K562 (cell line): ENCODE measurements around the gene LLGL2. TPM values are rescaled to one million over a fixed set of nuclear protein-coding genes. Genes with fewer than 3 reads are reported as not detected.
A peak's percentile ranks its signal among the peaks of the same experiment; 100 is the strongest.

Experiments used
- ATAC-seq: fragments of 200-7000 bp; cut with Tn5 transposase; 3 replicates; pipeline ENCODE4 v1.9.1; 2020; ENCODE audit warnings: moderate library complexity
- BruUV-seq: library from RNA; stranded (reverse); fragments of 400-500 nt; replicated peaks from 2 replicates; lab custom pipeline; 2021; lab: Mats Ljungman, UMichigan
- CTCF ChIA-PET: fragments of 300-600 bp; formaldehyde crosslinking; extraction: SDS; loops from one replicate; lab custom pipeline; 2021; ENCODE audit warnings: low intra/inter-chr PET ratio; lab: Yijun Ruan, JAX
- POLR2A ChIA-PET: fragments of 300-600, 350-650 bp; sonication (Branson Sonifier 250); formaldehyde crosslinking; extraction: SDS; loops from one replicate; lab custom pipeline; 2021; ENCODE audit warnings: antibody characterized with exemption, inconsistent platforms; lab: Yijun Ruan, JAX
- DNase-seq, 4 experiments: peaks; one replicate each; pipeline versions ENCODE4 v3.0.0 to v3.0.0-alpha.2; 2011 to 2018; ENCODE audit warnings: low spot score in 3 of 4, mixed read lengths in 3 of 4; ENCODE audit errors: extremely low read depth in 1 of 4
- FAIRE-seq: peaks from 2 replicates; lab custom pipeline; 2011; peaks lifted over from hg19 to GRCh38; lab: Jason Lieb, UNC
- H2AFZ ChIP-seq: 2 replicates; pipeline ENCODE4 v1.6.0; 2011; ENCODE audit warnings: low read depth, low read length, control low read depth, inconsistent platforms
- H3K27ac ChIP-seq: fragments of 200-600 bp; 3 replicates; pipeline ENCODE4 v1.8.0; 2011; ENCODE audit warnings: low read depth, mild to moderate bottlenecking, control low read depth, inconsistent platforms, low read length, moderate library complexity, mixed read lengths; ENCODE audit errors: extremely low read depth
- H3K27me3 ChIP-seq, 2 experiments: fragments of 300-600 bp in 1 of 2; 2 replicates in 1 of 2; 3 replicates in 1 of 2; pipeline versions ENCODE4 v1.6.0 to v1.8.0; 2011; ENCODE audit warnings: inconsistent platforms in 2 of 2, low read length in 2 of 2, mild to moderate bottlenecking in 1 of 2, mixed read lengths in 1 of 2, moderate library complexity in 1 of 2; ENCODE audit not compliant: control insufficient read depth in 2 of 2, insufficient read depth in 2 of 2
- H3K36me3 ChIP-seq: fragments of 300-600 bp; 3 replicates; pipeline ENCODE4 v1.8.0; 2011; ENCODE audit warnings: mild to moderate bottlenecking, low read length, inconsistent platforms; ENCODE audit not compliant: control insufficient read depth, insufficient read depth
- H3K4me1 ChIP-seq, 2 experiments: fragments of 200-600 bp in 1 of 2; replicated peaks in 1 of 2; 2 replicates in 1 of 2; 3 replicates in 1 of 2; pipeline versions ENCODE4 v1.5.1 to v1.8.0; 2011; ENCODE audit warnings: inconsistent platforms in 2 of 2, low read length in 2 of 2, mild to moderate bottlenecking in 1 of 2, mixed read lengths in 1 of 2, moderate library complexity in 1 of 2; ENCODE audit not compliant: control insufficient read depth in 2 of 2, insufficient read depth in 2 of 2
- H3K4me2 ChIP-seq: 2 replicates; pipeline ENCODE4 v1.6.1; 2011; ENCODE audit warnings: low read length, control low read depth, inconsistent platforms, mixed read lengths; ENCODE audit not compliant: insufficient read depth
- H3K4me3 ChIP-seq: fragments of 200-600 bp; sonication (generic), shearing (Covaris generic); 2 replicates; pipeline ENCODE4 v1.5.1; 2016; ENCODE audit warnings: control low read depth, inconsistent platforms
- H3K79me2 ChIP-seq: fragments of 200-600 bp; 3 replicates; pipeline ENCODE4 v1.8.0; 2011; ENCODE audit warnings: low read length, inconsistent platforms; ENCODE audit not compliant: control insufficient read depth, insufficient read depth
- H3K9ac ChIP-seq, 2 experiments: 2 replicates each; pipeline versions ENCODE4 v1.6.0 to v1.6.1; 2011; ENCODE audit warnings: low read depth in 2 of 2, low read length in 2 of 2, control low read depth in 1 of 2, inconsistent platforms in 1 of 2, mild to moderate bottlenecking in 1 of 2, mixed read lengths in 1 of 2; ENCODE audit not compliant: insufficient read depth in 1 of 2
- H3K9me1 ChIP-seq: one replicate; pipeline ENCODE4 v1.6.0; 2011; ENCODE audit warnings: inconsistent platforms, mild to moderate bottlenecking, low read length, moderate library complexity; ENCODE audit not compliant: control insufficient read depth, insufficient read depth
- H3K9me3 ChIP-seq: replicated peaks from 2 replicates; pipeline ENCODE4 v1.5.1; 2011; ENCODE audit warnings: low read depth, low read length, inconsistent platforms; ENCODE audit not compliant: control insufficient read depth, insufficient read depth
- H4K20me1 ChIP-seq: replicated peaks from 2 replicates; pipeline ENCODE4 v1.6.1; 2011; ENCODE audit warnings: low read length, inconsistent platforms, mixed read lengths; ENCODE audit not compliant: control insufficient read depth, insufficient read depth
- GTF2A2 ChIP-seq: IDR thresholded peaks from 2 replicates; pipeline ENCODE4 v1.6.1; 2016; ENCODE audit warnings: mild to moderate bottlenecking, missing genetic modification characterization, missing compliant biosample characterization
- RUNX1 ChIP-seq: sonication (generic); IDR thresholded peaks from 2 replicates; pipeline ENCODE4 v1.6.1; 2016; ENCODE audit warnings: antibody characterized with exemption, low read depth
- ZFP36 ChIP-seq: fragments of 150-350 bp; IDR thresholded peaks from 2 replicates; pipeline ENCODE4 v1.6.1; 2018; ENCODE audit warnings: low read length, low read depth; ENCODE audit not compliant: partially characterized antibody
- ZNF175 ChIP-seq: fragments of 200-800 bp; sonication (Bioruptor generic); IDR thresholded peaks from 2 replicates; pipeline ENCODE4 v1.6.1; 2016; ENCODE audit warnings: low read depth, mild to moderate bottlenecking, missing genetic modification characterization, missing compliant biosample characterization
- ZNF274 ChIP-seq: IDR thresholded peaks from 2 replicates; pipeline ENCODE4 v1.6.1; 2011; ENCODE audit warnings: low read depth, mild to moderate bottlenecking, low read length, moderate library complexity, borderline replicate concordance
- whole genome bisulfite sequencing: fragments of 100-300 bp; shearing (Covaris generic); methylation state at CpG from one replicate; pipeline ENCODE4 v1.1.6; 2016; ENCODE audit warnings: low coverage, mixed read lengths; ENCODE audit not compliant: insufficient coverage; ENCODE audit errors: missing lambda C conversion rate; 5-methylcytosine and 5-hydroxymethylcytosine counted together
- in situ Hi-C: fragments of 300-500 bp; cut with MboI; formaldehyde crosslinking; loops from 4 replicates; pipeline ENCODE4 v1.15.0; 2018; ENCODE audit warnings: inconsistent platforms, mixed read lengths
- intact Hi-C: fragments of 100-400 bp; cut with micrococcal nuclease; formaldehyde crosslinking; loops from 2 replicates; pipeline ENCODE4 v1.14.2; 2022
- polyA plus RNA-seq, 8 experiments: library from polyadenylated mRNA; depleted of rRNA in 4 of 8; stranded (reverse) in 5 of 8; unstranded in 3 of 8; fragments of >200 nt; fragmentation: Nextera tagmentation in 2 of 8; fragmentation: Illumina TruSeq in 1 of 8; extraction: Ambion mirVana in 2 of 8; extraction: Trizol in 1 of 8; gene quantifications; 2 replicates each; pipeline versions ENCODE4 v1.2.1 to v1.2.3, GENCODE V29; 2011 to 2014; ENCODE audit warnings: inconsistent platforms in 1 of 8, missing spikeins in 1 of 8
- total RNA-seq, 7 experiments: library from RNA; depleted of rRNA in 6 of 7; stranded (reverse); fragments of >200 nt in 6 of 7; fragmentation: Illumina TruSeq in 2 of 7; extraction: Trizol in 2 of 7; gene quantifications; 2 replicates each; pipeline versions ENCODE4 v1.2.1 to v1.2.3, GENCODE V29; 2011 to 2021; ENCODE audit warnings: low replicate concordance in 1 of 7
- TF ChIP-seq, protein P1 (sequence below): fragments of 250-450 bp; sonication (Bioruptor Pico); IDR thresholded peaks from 2 replicates; pipeline ENCODE4 v1.5.0; 2021

Gene LLGL2
- total and polyA plus RNA-seq, 9 of the 15 experiments (the other 6 are each of a cell fraction or from before 2014, with no cell fraction given) = 0.32 to 24.4 (median 10.2) TPM

GRCh38 chr17:75595284-75595919 lies 69.9 kb downstream of the LLGL2 start:
- no peaks in the 10 kb centered on the region for H3K9me1 ChIP-seq
- no peak for FAIRE-seq
- TF ChIP-seq GTF2A2 (no peak), ZFP36 (peak; percentile 36)
- H3K79me2 ChIP-seq = no peaks in the 10 kb centered on the region
- 5% methylated on average over 13 of the region's 13 CpGs for WGBS
- peaks cover 4 to 27% of the 10 kb centered on the region in 2 experiments; a peak in 4 of 5 replicates for H3K27me3 ChIP-seq
- peaks cover 0 to 25% of the 10 kb centered on the region in 2 experiments; a peak in 2 of 5 replicates for H3K4me1 ChIP-seq
- ATAC-seq = 0 out of 3 replicates have a peak, but pooled peaks have one; percentile 12
- BruUV-seq = no TSS peak
- ChIA-PET CTCF (no interaction called here), POLR2A (interaction anchor here (0.6 kb wide), 1 partner anchor 592 kb away, joined by 3 read pairs; no protein-coding TSS in a partner anchor)
- no peak for DNase-seq
- H3K4me2 ChIP-seq = no peak overlapping the region
- H3K9ac ChIP-seq = peak overlapping the region in 1 of 2 experiments; percentile 36; a peak in 1 of 4 replicates
- H2AFZ ChIP-seq = no peak overlapping the region
- in situ Hi-C loops = no loop called here
- H3K4me3 ChIP-seq = no peak overlapping the region
- no peaks in the 10 kb centered on the region for H3K9me3 ChIP-seq
- intact Hi-C loops = no loop called here
- no peaks in the 10 kb centered on the region for H4K20me1 ChIP-seq
- no peak overlapping the region for H3K27ac ChIP-seq
- H3K36me3 ChIP-seq = no peaks in the 10 kb centered on the region

DNA sequence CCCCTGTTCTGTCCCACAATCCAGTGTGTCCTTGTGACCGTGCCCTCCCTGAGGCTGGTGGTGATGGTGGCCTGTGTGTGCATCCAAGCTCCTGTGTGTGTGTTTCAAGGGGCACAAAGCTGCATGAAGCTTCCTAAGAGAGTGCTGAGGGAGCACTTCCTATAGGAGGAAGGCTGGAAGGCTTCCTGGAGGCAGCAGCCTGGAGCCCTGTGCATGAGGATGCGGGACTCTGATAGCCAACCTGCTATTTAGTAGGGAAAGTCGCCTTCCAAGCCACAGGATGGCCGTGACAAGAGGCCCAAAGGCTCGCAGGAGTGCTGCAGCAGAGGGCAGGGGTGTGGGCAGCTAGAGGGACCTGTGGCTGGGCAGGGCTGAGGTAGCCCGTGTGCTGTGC lies 70.4 kb downstream of the LLGL2 start:
- Histone ChIP-seq H3K4me1 (peaks cover 0 to 25% of the 10 kb centered on the region in 2 experiments; a peak in 2 of 5 replicates), H2AFZ (no peak overlapping the region), H3K27ac (no peak overlapping the region), H3K27me3 (peaks cover 4 to 27% of the 10 kb centered on the region in 2 experiments; a peak in 4 of 5 replicates), H3K9ac (peak overlapping the region in 1 of 2 experiments; percentile 36; a peak in 1 of 4 replicates), H3K9me1 (no peaks in the 10 kb centered on the region), H3K9me3 (no peaks in the 10 kb centered on the region), H3K4me3 (no peak overlapping the region), H3K4me2 (no peak overlapping the region), H3K36me3 (no peaks in the 10 kb centered on the region), H4K20me1 (no peaks in the 10 kb centered on the region), H3K79me2 (no peaks in the 10 kb centered on the region)
- BruUV-seq = no TSS peak
- intact Hi-C loops = no loop called here
- in situ Hi-C loops = no loop called here
- DNase-seq (no peak), ATAC-seq (no peak), FAIRE-seq (no peak)
- TF ChIP-seq ZNF274 (no peak), ZFP36 (peak; percentile 96), ZNF175 (CRISPR knock-in tag) (no peak), RUNX1 (no peak)
- TF ChIP-seq, protein P1, sequence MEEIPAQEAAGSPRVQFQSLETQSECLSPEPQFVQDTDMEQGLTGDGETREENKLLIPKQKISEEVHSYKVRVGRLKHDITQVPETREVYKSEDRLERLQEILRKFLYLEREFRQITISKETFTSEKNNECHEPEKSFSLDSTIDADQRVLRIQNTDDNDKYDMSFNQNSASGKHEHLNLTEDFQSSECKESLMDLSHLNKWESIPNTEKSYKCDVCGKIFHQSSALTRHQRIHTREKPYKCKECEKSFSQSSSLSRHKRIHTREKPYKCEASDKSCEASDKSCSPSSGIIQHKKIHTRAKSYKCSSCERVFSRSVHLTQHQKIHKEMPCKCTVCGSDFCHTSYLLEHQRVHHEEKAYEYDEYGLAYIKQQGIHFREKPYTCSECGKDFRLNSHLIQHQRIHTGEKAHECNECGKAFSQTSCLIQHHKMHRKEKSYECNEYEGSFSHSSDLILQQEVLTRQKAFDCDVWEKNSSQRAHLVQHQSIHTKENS (CRISPR knock-in tag) = no peak
- 3% methylated on average over 5 of the region's 6 CpGs for WGBS
- ChIA-PET POLR2A (interaction anchor here (0.6 kb wide), 1 partner anchor 592 kb away, joined by 3 read pairs; no protein-coding TSS in a partner anchor), CTCF (no interaction called here)
